Suppressor macrophage (primary cell): ENCODE data around the gene IFI30.
"Not testable (repeated sequence)": the region's sequence is repeated elsewhere in the genome, so short reads cannot be mapped to it uniquely, and the experiment has no call there.

ENCODE experiments used
- DNase-seq, 4 experiments: peaks; one replicate each; pipeline ENCODE4 v3.0.0-alpha.2; 2020 to 2022

IFI30 gene

GRCh38 chr19:18203408-18203862, 29.8 kb downstream of the IFI30 start:
- DNase-seq, result peak; percentile 49 to 73 (median 51)

DNA sequence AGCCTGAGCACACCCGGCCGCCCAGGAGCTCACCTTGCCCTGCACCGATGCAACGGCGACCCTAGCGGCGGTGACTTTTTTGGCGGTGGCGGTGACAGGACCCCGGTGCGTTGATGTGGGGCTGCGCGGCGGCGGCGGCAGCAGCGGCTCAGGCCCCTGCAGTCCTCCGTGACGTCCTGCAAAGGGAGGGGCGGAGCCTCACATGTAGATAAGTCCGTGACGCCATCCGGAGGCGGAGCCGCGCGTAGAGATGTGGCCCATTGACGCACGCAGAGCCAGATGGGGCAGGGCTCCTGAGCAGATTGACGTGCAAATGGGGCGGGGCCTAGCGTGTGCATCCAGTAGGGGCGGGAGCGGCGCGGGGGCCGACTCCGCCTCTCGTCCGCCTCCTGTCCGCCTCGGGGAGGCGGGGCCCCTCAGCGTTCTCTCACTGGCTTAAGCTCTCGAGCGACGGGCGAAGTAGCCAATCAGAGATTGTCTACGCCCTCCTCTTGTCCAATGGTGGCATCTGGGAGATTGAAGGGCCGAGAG, 30.3 kb downstream of the IFI30 start, which contains the start of gene RAB3A:
RAB3A (minus strand) TSS at position 180 of the 531 bp plus-strand sequence. CDS start 1,302 bp downstream, outside the sequence.
- peak; percentile 100 for DNase-seq

DNA sequence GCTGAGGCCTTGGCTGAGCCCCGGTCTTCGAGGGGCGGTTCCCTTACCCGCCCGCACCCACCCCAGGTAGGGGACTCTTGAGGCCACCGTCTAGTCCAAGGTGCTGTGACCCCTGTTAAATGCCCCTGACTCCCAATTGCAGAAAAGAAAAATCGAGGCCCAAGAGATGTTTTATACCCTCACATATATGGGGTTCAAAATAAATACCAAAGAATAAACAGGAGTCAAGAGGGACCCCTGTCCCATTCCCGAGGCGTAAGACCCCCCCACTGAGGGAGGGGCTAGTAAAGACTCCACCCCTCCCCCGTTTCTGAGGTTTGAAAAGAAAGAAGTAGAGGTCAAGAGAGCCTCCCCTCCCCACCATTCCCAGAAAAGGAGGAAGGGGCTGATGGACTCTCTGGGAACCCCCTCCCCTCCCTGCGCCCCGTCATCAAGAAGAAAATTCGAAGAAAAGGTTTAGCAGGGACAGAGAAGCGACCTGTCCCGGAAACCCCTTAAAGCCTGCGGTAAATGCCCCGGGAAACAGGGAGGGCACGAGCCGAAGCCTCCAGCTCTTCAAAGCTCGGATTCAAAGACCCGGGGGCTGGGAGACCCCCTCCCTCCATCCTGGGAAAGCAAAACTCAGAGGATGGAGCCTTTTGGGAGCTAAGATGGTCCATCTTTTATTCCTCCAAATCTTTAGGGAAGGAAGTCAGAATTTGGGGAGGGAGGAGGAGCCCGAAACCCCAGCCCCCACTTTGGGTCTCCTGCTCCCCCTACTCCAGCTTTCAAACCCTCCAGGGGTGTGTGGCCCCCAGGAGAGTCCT, 31.0 kb downstream of the IFI30 start:
- DNase-seq, result peak in 3 of 4 experiments; percentile 38 to 54 (median 51)

- peak; percentile 58 to 78 (median 66) for DNase-seq
Measured at GRCh38 chr19:18205200-18205892, 31.7 kb downstream of the IFI30 start.

DNA sequence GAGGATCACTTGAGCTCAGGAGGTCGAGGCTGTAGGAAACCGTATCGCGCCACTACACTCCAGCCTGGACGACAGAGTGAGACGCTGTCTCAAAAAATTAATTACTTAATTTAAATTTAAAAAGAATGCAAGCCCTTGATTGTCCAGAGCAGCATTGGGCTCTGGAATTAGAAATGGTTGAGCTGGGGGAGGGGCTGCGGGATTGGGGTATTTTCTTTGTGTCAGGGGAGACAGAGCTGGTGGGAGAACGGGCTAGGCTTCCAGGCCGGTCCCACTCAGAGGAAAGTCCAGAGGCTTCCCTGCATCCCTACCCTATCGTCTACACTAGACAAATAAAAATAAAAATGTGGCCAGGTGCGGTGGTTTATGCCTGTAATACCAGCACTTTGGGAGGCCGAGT, 32.4 kb downstream of the IFI30 start:
- DNase-seq, result no peak

DNA sequence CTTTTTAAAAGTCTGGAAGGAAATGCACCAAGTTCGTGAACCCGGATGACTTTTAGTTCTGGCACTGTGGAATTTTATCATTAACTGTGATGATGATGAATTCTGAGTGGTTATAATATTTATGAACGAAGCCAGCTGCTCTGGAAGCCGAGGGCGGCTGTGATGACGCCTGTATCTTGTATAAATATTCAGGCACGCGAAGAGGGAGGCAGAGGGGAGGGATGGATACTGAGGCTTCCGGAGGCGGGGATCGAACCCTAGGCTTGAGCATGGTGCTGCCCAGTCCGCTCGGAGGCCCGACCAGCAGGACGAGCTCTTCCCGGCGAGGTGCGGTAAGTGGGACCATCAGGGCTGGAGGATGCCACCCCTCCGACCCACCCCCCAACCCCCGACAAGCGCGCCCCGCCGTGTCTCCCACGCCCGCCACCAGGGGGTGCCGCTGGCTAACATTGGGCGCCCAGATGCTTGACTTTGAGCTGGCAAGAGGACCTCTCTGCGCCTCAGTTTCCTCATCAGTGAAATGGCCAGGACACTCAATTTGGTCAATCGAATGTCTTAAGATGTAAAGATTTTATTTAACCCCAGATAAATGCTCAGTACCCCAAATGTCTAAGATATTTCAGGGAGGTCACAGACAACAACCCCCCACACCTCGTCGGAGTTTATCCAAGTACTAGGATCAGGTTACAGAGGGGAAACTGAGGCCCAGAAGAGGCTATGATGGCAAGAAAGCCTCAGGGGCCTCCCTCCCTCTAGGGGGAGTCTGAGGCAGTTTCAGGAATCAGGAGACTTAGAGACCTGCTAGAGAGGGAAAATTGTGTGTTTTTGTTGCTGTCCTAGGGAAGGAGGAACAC, 34.7 kb downstream of the IFI30 start:
- DNase-seq, result peak in 3 of 4 experiments; percentile 56 to 76 (median 66)

DNA sequence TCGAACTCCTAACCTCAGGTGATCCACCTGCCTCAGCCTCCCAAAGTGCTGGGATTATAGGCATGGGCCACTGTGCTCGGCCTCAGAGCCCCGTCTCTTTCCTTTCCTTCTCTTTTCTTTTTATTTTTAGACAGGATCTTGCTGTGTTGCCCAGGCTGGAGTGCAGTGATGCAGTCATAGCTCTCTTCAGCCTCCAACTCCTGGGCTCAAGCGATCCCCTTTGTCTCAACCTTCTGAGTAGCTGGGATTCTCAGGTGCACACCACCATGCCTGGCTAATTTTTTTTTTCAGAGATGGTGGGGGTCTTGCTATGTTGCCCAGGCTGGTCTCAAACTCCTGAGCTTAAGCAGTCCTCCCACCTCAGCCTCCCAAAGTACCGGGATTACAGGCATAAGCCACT, 36.3 kb downstream of the IFI30 start:
- DNase-seq, result not testable (repeated sequence)

- DNase-seq, result no peak
Measured at GRCh38 chr19:18211683-18212082, 38.1 kb downstream of the IFI30 start.

- DNase-seq, result peak in 1 of 4 experiments; percentile 31
Measured at GRCh38 chr19:18214779-18215433, 41.3 kb downstream of the IFI30 start.

- DNase-seq, result peak in 1 of 4 experiments; percentile 1
Measured at GRCh38 chr19:18216789-18217188, 43.2 kb downstream of the IFI30 start.

DNA sequence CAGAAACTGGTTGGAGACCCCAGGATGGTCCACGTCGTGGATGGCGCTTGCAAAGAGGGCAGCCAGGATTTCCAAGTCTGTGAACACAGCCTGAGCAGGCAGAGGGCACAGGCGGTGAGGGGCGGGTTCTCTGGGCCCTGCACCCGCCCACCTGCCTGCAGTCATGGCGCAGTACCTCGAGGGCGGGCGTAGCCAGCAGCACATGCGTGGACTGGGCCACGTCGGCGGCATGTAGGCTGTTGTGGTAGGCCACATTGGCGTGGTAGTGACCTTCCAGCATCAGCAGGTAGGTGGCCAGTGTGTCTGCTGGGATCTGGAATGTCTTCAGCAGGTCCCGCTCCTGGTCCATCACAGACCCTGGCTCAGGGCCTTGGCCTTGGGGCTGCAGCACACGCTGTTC, 44.5 kb downstream of the IFI30 start:
- DNase-seq, result no peak

- DNase-seq, result no peak
Measured at GRCh38 chr19:18218600-18218999, 45.0 kb downstream of the IFI30 start.

DNA sequence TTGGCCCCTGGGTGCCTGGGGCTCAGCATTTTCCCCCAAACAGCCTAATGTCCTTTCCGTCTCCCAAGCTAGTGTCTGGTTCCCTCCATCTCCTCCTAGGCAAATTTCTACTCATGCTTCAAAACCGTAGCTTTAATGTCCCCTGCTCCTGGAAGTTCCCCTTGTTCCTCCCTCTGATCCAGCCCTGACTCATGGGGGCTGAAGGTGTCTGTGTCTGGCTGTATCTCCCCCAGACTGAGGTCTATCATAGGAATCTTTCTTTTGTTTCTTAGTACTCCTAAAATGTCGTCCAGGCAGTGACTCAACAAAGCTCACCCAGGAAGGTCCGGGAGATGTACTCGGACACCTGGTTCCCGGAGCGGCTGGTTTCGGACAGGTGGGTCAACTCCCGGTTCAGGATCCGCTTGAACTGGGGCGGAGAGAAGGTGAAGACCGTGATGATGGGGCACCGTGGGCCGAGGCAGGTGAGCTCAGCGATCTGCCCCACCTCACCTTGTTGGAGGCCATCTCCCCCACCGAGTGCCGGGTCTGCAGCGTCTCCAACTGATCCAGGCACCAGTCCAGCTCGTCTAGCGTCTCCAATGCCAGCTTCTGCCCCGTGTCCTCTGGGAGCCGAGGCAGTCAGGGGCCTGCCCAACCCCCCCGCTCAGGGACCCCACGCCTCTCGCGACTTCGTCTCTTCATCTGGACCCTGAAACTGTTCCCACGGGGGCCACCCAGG, 46.5 kb downstream of the IFI30 start:
- no peak for DNase-seq

- DNase-seq, result no peak
Measured at GRCh38 chr19:18220632-18221275, 47.1 kb downstream of the IFI30 start.

DNA sequence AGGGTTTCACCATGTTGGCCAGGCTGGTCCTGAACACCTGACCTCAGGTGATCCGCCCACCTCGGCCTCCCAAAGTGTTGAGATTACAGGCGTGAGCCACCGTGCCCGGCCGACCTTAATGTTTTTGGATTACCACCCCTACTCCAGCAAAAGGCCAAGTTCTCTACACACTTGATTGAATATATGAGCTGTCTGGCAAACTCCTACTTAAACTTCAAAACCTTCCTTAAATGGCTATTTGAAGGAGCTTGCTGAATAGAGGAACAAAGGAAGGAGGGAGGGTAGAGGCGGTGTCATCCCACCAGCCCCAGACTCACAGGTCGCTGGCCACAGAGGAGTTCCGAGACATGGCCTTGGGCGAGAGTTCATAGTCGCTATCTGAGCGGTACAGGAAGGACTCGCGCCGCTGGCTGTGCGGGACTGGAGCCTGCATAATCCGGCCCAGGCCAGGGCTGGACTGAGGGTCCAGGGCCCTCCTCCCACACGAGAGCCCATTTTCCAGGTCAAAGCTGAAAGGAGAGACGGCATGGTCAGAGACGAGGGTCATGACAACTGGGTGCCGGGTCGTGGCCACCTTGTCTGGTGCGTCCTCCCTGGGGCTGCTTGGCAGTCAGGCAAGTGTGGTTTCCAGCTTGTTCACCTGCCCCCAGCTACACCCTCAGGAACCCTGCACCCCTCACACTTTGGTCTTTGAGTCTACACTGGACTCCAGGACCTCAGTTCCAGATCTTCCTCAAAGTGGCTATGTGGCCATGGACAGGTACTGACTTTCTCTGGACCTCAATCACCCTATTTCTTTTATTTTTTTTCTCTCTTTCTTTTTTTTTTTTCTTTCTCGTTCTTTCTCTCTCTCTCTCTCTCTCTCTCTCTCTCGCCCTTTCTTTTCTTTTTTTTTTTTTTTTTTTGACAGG, 48.5 kb downstream of the IFI30 start:
- DNase-seq, result no peak

- DNase-seq, result peak; percentile 24 to 66 (median 40)
Measured at GRCh38 chr19:18223860-18224524, 50.4 kb downstream of the IFI30 start.

GRCh38 chr19:18224525-18225354, 51.1 kb downstream of the IFI30 start:
- peak; percentile 99 for DNase-seq

GRCh38 chr19:18225355-18225701, 51.7 kb downstream of the IFI30 start:
- no peak for DNase-seq
